NB4 (cell line): ENCODE data around the gene TECTA.

ENCODE experiments used
- DNase-seq: peaks from one replicate; pipeline ENCODE4 v3.0.0; 2010; ENCODE audit warnings: low read depth
- H3K4me3 ChIP-seq: one replicate; pipeline ENCODE4 v1.5.1; 2011; ENCODE audit warnings: mild to moderate bottlenecking, low read depth, low read length, moderate library complexity
- CTCF ChIP-seq: IDR thresholded peaks from one replicate; pipeline ENCODE4 v1.5.1; 2012; ENCODE audit warnings: low read depth, low read length
- MAX ChIP-seq: IDR thresholded peaks from 2 replicates; pipeline ENCODE4 v1.6.1; 2011; ENCODE audit warnings: low read depth, low read length
- MYC ChIP-seq: IDR thresholded peaks from 2 replicates; pipeline ENCODE4 v1.6.1; 2011; ENCODE audit warnings: low read depth, low read length
- POLR2A ChIP-seq: IDR thresholded peaks from 2 replicates; pipeline ENCODE4 v1.6.1; 2011; ENCODE audit warnings: mild to moderate bottlenecking; ENCODE audit not compliant: insufficient read length; ENCODE audit errors: extremely low read depth

The TECTA gene

GRCh38 chr11:121067962-121068647 lies 32.9 kb upstream of the TECTA start:
- no peak overlapping the region for H3K4me3 ChIP-seq
- DNase-seq = no peak
- no peak for TF ChIP-seq POLR2A
- no peak for TF ChIP-seq MYC
- TF ChIP-seq CTCF = no peak
- TF ChIP-seq MAX = no peak

GRCh38 chr11:121068787-121069186 lies 32.3 kb upstream of the TECTA start:
- TF ChIP-seq MAX = no peak
- no peak for TF ChIP-seq POLR2A
- no peak for TF ChIP-seq CTCF
- no peak for TF ChIP-seq MYC
- DNase-seq = no peak
- no peak overlapping the region for H3K4me3 ChIP-seq

- H3K4me3 ChIP-seq = no peak overlapping the region
- DNase-seq = peak; percentile 18
- no peak for TF ChIP-seq MAX
- no peak for TF ChIP-seq CTCF
- no peak for TF ChIP-seq MYC
- TF ChIP-seq POLR2A = no peak
These were observed 29.8 kb upstream of the TECTA start for GRCh38 chr11:121070951-121071845.

- no peak overlapping the region for H3K4me3 ChIP-seq
- DNase-seq = no peak
- TF ChIP-seq MAX = no peak
- no peak for TF ChIP-seq CTCF
- TF ChIP-seq MYC = no peak
These were observed 29.1 kb upstream of the TECTA start for GRCh38 chr11:121071846-121072450.

- TF ChIP-seq MAX = no peak
- no peak for TF ChIP-seq MYC
- TF ChIP-seq POLR2A = no peak
- TF ChIP-seq CTCF = no peak
- no peak overlapping the region for H3K4me3 ChIP-seq
- no peak for DNase-seq
These were observed 19.7 kb upstream of the TECTA start for GRCh38 chr11:121081321-121081720.
